Neural cell (in vitro differentiated cells): Measurements from ENCODE around the gene ABI2.

ENCODE experiments used
- CTCF ChIP-seq: fragments of 450-650 bp; IDR thresholded peaks from 2 replicates; pipeline ENCODE4 v1.5.1; 2014; ENCODE audit warnings: antibody characterized with exemption, mild to moderate bottlenecking, moderate library complexity; ENCODE audit not compliant: poor library complexity, severe bottlenecking
- EZH2 ChIP-seq: fragments of 200-600, 300-800 bp; shearing (Covaris generic), sonication (generic); IDR thresholded peaks from 2 replicates; pipeline ENCODE4 v1.6.1; 2014; ENCODE audit warnings: antibody characterized with exemption, low read length, borderline replicate concordance, mild to moderate bottlenecking; ENCODE audit not compliant: insufficient read depth, poor library complexity, severe bottlenecking
- POLR2AphosphoS5 ChIP-seq: IDR thresholded peaks from 2 replicates; pipeline ENCODE4 v1.6.1; 2012
- REST ChIP-seq: IDR thresholded peaks from 2 replicates; pipeline ENCODE4 v1.6.1; 2012; ENCODE audit warnings: borderline replicate concordance
- TAF1 ChIP-seq: IDR thresholded peaks from 2 replicates; pipeline ENCODE4 v1.6.1; 2012; ENCODE audit warnings: low read depth

GRCh38 chr2:203360833-203361430 lies 32.7 kb downstream of the ABI2 start:
- TF ChIP-seq CTCF (no peak), REST (no peak), POLR2AphosphoS5 (no peak), EZH2 (no peak), TAF1 (no peak)
